Liver (tissue), 9 donors: ENCODE measurements around the gene PLEKHA5. TPM values are rescaled to one million over a fixed set of nuclear protein-coding genes. Genes with fewer than 3 reads are reported as not detected.
A peak's percentile ranks its signal among the peaks of the same experiment; 100 is the strongest.

Experiments used
- DNase-seq: peaks from one replicate; pipeline ENCODE4 v3.0.0-alpha.2; 2017; ENCODE audit warnings: low spot score
- H3K27ac ChIP-seq, 2 donors: one replicate each; pipeline ENCODE4 v1.7.0; 2013; ENCODE audit warnings: inconsistent platforms in 2 of 2, low read length in 2 of 2, control low read depth in 1 of 2, low read depth in 1 of 2, mild to moderate bottlenecking in 1 of 2
- H3K27me3 ChIP-seq, 4 donors: one replicate each; pipeline versions ENCODE4 v1.6.1 to v1.7.0; 2013; ENCODE audit warnings: low read length in 3 of 4, inconsistent platforms in 1 of 4, mild to moderate bottlenecking in 1 of 4, moderate library complexity in 1 of 4; ENCODE audit not compliant: control insufficient read depth in 4 of 4, insufficient read depth in 4 of 4
- H3K36me3 ChIP-seq, 4 donors: one replicate each; pipeline versions ENCODE4 v1.6.1 to v1.7.0; 2013; ENCODE audit warnings: low read length in 3 of 4, mild to moderate bottlenecking in 3 of 4, low read depth in 1 of 4, moderate library complexity in 1 of 4; ENCODE audit not compliant: control insufficient read depth in 4 of 4, insufficient read depth in 3 of 4
- H3K4me1 ChIP-seq, 4 donors: one replicate each; pipeline versions ENCODE4 v1.6.1 to v1.7.0; 2013; ENCODE audit warnings: low read length in 3 of 4, mild to moderate bottlenecking in 3 of 4, moderate library complexity in 1 of 4; ENCODE audit not compliant: control insufficient read depth in 4 of 4, insufficient read depth in 4 of 4
- H3K4me3 ChIP-seq, 3 donors: one replicate each; pipeline versions ENCODE4 v1.6.1 to v1.7.0; 2013; ENCODE audit warnings: low read length in 3 of 3, control low read depth in 1 of 3, low read depth in 1 of 3, mild to moderate bottlenecking in 1 of 3
- H3K9ac ChIP-seq, 2 donors: one replicate each; pipeline ENCODE4 v1.7.0; 2013; ENCODE audit warnings: low read length in 2 of 2, mild to moderate bottlenecking in 2 of 2, moderate library complexity in 2 of 2, control low read depth in 1 of 2, low read depth in 1 of 2
- H3K9me3 ChIP-seq, 4 donors: one replicate each; pipeline versions ENCODE4 v1.6.1 to v1.7.0; 2013; ENCODE audit warnings: low read length in 3 of 4; ENCODE audit not compliant: control insufficient read depth in 4 of 4
- EGR1 ChIP-seq, 2 donors: IDR thresholded peaks; 2 replicates each; pipeline ENCODE4 v1.6.1; 2016 to 2018; ENCODE audit warnings: antibody characterized with exemption in 2 of 2, low read depth in 2 of 2
- FOXA1 ChIP-seq: IDR thresholded peaks from 2 replicates; pipeline ENCODE4 v1.6.1; 2016; ENCODE audit warnings: antibody characterized with exemption
- FOXA2 ChIP-seq: IDR thresholded peaks from 2 replicates; pipeline ENCODE4 v1.6.1; 2016; ENCODE audit warnings: antibody characterized with exemption
- HNF4A ChIP-seq, 2 donors: conservative IDR thresholded peaks; 2 replicates each; pipeline ENCODE4 v1.6.1; 2016; ENCODE audit warnings: antibody characterized with exemption in 2 of 2, mild to moderate bottlenecking in 2 of 2
- JUND ChIP-seq, 2 donors: IDR thresholded peaks; 2 replicates each; pipeline ENCODE4 v1.6.1; 2016; ENCODE audit warnings: antibody characterized with exemption in 2 of 2
- NR2F2 ChIP-seq: IDR thresholded peaks from 2 replicates; pipeline ENCODE4 v1.6.1; 2016; ENCODE audit warnings: antibody characterized with exemption
- RAD21 ChIP-seq, 2 donors: IDR thresholded peaks; 2 replicates each; pipeline ENCODE4 v1.6.1; 2016; ENCODE audit warnings: antibody characterized with exemption in 2 of 2, mild to moderate bottlenecking in 2 of 2
- RXRA ChIP-seq, 2 donors: IDR thresholded peaks; 2 replicates each; pipeline ENCODE4 v1.6.1; 2017 to 2018; ENCODE audit warnings: antibody characterized with exemption in 2 of 2, mild to moderate bottlenecking in 1 of 2
- TAF1 ChIP-seq: conservative IDR thresholded peaks from 2 replicates; pipeline ENCODE4 v1.6.1; 2016; ENCODE audit warnings: antibody characterized with exemption, mild to moderate bottlenecking
- YY1 ChIP-seq: IDR thresholded peaks from 2 replicates; pipeline ENCODE4 v1.6.1; 2016; ENCODE audit warnings: antibody characterized with exemption, mild to moderate bottlenecking
- WGBS: extraction: QIAGEN DNeasy Blood & Tissue Kit; methylation state at CpG from one replicate; pipeline ENCODE4 v1.1.7; 2013; 5-methylcytosine and 5-hydroxymethylcytosine counted together
- polyA plus RNA-seq, 2 donors: library from polyadenylated mRNA; stranded (reverse) in 1 of 2; unstranded in 1 of 2; fragments of 200-250 nt in 1 of 2; fragments of >200 nt in 1 of 2; fragmentation: Nextera tagmentation in 1 of 2; extraction: Ambion mirVana in 1 of 2; gene quantifications; one replicate each; pipeline versions ENCODE4 v1.2.1 to v1.2.3, GENCODE V29; 2013 to 2015
- total RNA-seq, 2 donors: library from RNA; depleted of rRNA; stranded (reverse); fragments of >200 nt; gene quantifications; one replicate each; pipeline ENCODE4 v1.2.3, GENCODE V29; 2014
- TF ChIP-seq, protein P1 (sequence below): fragments of 150-350 bp; IDR thresholded peaks from 2 replicates; pipeline ENCODE4 v1.5.1; 2017; ENCODE audit warnings: improper control_type of control experiment, low read depth, low read length; ENCODE audit not compliant: missing input control
- TF ChIP-seq, protein P2 (sequence below): IDR thresholded peaks from 2 replicates; pipeline ENCODE4 v1.6.1; 2016; ENCODE audit warnings: antibody characterized with exemption
- TF ChIP-seq, protein P3 (sequence below): IDR thresholded peaks from 2 replicates; pipeline ENCODE4 v1.6.1; 2016; ENCODE audit warnings: antibody characterized with exemption
- TF ChIP-seq, protein P4 (sequence below): IDR thresholded peaks from 2 replicates; pipeline ENCODE4 v1.6.1; 2016; ENCODE audit warnings: antibody characterized with exemption
- TF ChIP-seq, protein P5 (sequence below): IDR thresholded peaks from 2 replicates; pipeline ENCODE4 v1.6.1; 2016; ENCODE audit warnings: antibody characterized with exemption, mild to moderate bottlenecking
- donor health status: healthy.
- donor health status: healthy.
- donor health status: healthy.
- donor health status: healthy.
- donor health status: healthy.

The PLEKHA5 gene
- total and polyA plus RNA-seq, 4 donors, result 4.6 to 25.5 (median 16.8) TPM

DNA sequence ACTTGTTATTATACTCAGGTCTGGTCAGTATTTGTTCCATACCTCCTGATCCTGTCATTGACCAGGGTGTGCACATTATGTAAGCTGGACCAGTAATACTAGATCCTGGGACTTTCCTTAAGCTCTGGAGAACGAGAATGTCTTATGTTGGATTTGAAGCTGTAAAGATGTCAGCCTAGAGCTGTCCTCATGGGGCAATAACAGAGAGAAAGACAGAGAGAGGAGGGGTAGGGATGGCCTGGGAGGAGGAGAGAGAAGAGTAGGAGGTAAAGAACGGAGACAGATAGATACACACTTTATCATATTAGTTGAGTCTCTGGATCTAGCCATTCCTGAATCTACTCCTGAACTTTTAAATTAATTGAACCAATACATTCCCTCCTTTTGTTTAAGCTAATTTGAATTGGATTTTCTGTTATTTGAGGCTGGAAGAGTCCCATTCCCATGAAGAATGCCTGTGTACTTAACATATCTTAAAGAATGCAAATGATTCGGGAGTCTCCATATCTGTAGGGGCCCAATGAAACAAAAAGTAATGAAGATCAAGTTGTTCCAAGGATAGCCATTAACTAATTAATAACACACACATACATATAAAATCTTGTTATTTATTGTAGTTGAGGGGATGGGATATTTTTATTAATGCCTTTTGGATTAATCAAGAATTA, 55.9 kb downstream of the PLEKHA5 start:
- no peak for TF ChIP-seq YY1
- H3K9ac ChIP-seq, result no peak overlapping the region
- no peaks in the 10 kb centered on the region for H3K9me3 ChIP-seq
- H3K27ac ChIP-seq, result no peak overlapping the region
- no peaks in the 10 kb centered on the region for H3K27me3 ChIP-seq
- H3K4me3 ChIP-seq, result no peak overlapping the region
- H3K36me3 ChIP-seq, result no peaks in the 10 kb centered on the region
- 60% methylated on average over 3 of the region's 3 CpGs for WGBS
- no peak for DNase-seq
- peaks cover 0 to 25% (median 13%) of the 10 kb centered on the region in 4 donors for H3K4me1 ChIP-seq

DNA sequence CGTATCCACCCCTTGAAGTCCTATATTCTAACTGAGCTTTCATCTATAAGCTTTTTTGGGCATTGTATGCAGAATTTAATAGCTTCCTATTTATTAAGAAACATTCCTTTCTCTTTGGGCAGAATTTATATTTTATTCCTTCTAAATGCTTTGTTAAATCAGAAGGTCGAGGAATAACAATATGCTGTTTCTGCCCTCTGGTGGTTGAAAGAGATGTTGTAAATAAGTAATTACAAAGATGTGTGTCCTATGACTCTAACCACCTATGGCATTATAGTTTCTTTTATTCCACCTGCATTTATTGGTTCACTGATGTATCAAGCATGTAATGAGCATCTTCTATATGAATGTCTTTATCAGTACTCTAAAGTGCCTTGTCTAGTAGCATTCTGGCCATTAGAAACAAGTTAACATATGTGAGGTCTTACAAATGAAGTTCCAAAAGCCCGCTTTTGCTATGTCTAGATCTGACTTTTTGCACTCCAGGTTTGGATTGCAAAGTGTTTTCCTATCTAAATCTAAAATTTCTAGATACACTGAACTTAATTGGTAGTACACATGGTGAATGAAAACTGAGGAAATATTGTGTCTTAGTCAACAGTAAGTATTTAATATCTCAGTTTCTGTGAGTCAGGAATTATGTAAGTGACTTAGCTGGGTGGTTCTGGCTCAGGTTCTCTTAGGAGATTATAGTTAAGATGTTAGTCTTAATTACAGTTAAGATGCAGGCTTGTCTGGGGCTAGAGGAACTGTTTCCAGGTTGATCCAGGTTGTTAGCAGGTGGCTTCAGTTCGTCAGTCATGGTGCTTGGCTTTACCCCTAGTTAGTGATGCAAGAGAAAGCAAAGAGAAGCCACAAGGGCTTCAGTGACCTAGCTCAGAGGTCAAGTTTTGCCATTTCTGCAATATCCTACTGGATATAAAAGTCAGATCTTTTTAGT, 57.5 kb downstream of the PLEKHA5 start:
- TF ChIP-seq RAD21 (IDR thresholded peaks at IDR 0.05), result peak; percentile 87 to 88
- peak; percentile 39 to 69 for TF ChIP-seq JUND (IDR thresholded peaks at IDR 0.05)
- TF ChIP-seq, protein P1, sequence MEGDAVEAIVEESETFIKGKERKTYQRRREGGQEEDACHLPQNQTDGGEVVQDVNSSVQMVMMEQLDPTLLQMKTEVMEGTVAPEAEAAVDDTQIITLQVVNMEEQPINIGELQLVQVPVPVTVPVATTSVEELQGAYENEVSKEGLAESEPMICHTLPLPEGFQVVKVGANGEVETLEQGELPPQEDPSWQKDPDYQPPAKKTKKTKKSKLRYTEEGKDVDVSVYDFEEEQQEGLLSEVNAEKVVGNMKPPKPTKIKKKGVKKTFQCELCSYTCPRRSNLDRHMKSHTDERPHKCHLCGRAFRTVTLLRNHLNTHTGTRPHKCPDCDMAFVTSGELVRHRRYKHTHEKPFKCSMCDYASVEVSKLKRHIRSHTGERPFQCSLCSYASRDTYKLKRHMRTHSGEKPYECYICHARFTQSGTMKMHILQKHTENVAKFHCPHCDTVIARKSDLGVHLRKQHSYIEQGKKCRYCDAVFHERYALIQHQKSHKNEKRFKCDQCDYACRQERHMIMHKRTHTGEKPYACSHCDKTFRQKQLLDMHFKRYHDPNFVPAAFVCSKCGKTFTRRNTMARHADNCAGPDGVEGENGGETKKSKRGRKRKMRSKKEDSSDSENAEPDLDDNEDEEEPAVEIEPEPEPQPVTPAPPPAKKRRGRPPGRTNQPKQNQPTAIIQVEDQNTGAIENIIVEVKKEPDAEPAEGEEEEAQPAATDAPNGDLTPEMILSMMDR, result peak; percentile 61
- TF ChIP-seq HNF4A (conservative IDR thresholded peaks at IDR 0.05), result peak; percentile 63 to 72
- peak; percentile 33 for TF ChIP-seq FOXA1
- peak; percentile 88 to 95 for TF ChIP-seq RXRA (IDR thresholded peaks at IDR 0.05)
- no peak for TF ChIP-seq EGR1 (IDR thresholded peaks at IDR 0.05; ENCODE audit: low read depth in 2 of 2)
- TF ChIP-seq, protein P2, sequence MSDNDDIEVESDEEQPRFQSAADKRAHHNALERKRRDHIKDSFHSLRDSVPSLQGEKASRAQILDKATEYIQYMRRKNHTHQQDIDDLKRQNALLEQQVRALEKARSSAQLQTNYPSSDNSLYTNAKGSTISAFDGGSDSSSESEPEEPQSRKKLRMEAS, result peak; percentile 40
- TF ChIP-seq, protein P3, sequence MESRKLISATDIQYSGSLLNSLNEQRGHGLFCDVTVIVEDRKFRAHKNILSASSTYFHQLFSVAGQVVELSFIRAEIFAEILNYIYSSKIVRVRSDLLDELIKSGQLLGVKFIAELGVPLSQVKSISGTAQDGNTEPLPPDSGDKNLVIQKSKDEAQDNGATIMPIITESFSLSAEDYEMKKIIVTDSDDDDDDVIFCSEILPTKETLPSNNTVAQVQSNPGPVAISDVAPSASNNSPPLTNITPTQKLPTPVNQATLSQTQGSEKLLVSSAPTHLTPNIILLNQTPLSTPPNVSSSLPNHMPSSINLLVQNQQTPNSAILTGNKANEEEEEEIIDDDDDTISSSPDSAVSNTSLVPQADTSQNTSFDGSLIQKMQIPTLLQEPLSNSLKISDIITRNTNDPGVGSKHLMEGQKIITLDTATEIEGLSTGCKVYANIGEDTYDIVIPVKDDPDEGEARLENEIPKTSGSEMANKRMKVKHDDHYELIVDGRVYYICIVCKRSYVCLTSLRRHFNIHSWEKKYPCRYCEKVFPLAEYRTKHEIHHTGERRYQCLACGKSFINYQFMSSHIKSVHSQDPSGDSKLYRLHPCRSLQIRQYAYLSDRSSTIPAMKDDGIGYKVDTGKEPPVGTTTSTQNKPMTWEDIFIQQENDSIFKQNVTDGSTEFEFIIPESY, result peak; percentile 24
- peak; percentile 67 for TF ChIP-seq YY1
- TF ChIP-seq, protein P4, sequence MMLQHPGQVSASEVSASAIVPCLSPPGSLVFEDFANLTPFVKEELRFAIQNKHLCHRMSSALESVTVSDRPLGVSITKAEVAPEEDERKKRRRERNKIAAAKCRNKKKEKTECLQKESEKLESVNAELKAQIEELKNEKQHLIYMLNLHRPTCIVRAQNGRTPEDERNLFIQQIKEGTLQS, result peak; percentile 78
- TF ChIP-seq TAF1, result no peak
- TF ChIP-seq, protein P5, sequence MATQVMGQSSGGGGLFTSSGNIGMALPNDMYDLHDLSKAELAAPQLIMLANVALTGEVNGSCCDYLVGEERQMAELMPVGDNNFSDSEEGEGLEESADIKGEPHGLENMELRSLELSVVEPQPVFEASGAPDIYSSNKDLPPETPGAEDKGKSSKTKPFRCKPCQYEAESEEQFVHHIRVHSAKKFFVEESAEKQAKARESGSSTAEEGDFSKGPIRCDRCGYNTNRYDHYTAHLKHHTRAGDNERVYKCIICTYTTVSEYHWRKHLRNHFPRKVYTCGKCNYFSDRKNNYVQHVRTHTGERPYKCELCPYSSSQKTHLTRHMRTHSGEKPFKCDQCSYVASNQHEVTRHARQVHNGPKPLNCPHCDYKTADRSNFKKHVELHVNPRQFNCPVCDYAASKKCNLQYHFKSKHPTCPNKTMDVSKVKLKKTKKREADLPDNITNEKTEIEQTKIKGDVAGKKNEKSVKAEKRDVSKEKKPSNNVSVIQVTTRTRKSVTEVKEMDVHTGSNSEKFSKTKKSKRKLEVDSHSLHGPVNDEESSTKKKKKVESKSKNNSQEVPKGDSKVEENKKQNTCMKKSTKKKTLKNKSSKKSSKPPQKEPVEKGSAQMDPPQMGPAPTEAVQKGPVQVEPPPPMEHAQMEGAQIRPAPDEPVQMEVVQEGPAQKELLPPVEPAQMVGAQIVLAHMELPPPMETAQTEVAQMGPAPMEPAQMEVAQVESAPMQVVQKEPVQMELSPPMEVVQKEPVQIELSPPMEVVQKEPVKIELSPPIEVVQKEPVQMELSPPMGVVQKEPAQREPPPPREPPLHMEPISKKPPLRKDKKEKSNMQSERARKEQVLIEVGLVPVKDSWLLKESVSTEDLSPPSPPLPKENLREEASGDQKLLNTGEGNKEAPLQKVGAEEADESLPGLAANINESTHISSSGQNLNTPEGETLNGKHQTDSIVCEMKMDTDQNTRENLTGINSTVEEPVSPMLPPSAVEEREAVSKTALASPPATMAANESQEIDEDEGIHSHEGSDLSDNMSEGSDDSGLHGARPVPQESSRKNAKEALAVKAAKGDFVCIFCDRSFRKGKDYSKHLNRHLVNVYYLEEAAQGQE, result peak; percentile 30
- TF ChIP-seq NR2F2, result peak; percentile 61
- TF ChIP-seq FOXA2, result no peak
- peaks cover 0 to 27% (median 15%) of the 10 kb centered on the region in 4 donors for H3K4me1 ChIP-seq
- WGBS, result 53% methylated on average over 4 of the region's 4 CpGs

More for the DNA sequence above, 57.5 kb downstream of the PLEKHA5 start:
- no peak for DNase-seq
- H3K4me3 ChIP-seq, result no peak overlapping the region
- no peaks in the 10 kb centered on the region for H3K36me3 ChIP-seq
- H3K9me3 ChIP-seq, result no peaks in the 10 kb centered on the region
- no peak overlapping the region for H3K9ac ChIP-seq
- H3K27ac ChIP-seq, result peak overlapping the region; percentile 52 to 59
- no peaks in the 10 kb centered on the region for H3K27me3 ChIP-seq
